Rectal smooth muscle tissue (tissue), 1 donor: Measurements from ENCODE around the gene KRT35.

Source experiments
- H3K27ac ChIP-seq: one replicate; pipeline ENCODE4 v1.7.0; 2013; ENCODE audit warnings: low read depth, low read length, inconsistent platforms
- H3K27me3 ChIP-seq: one replicate; pipeline ENCODE4 v1.7.0; 2013; ENCODE audit warnings: low read length; ENCODE audit not compliant: control insufficient read depth, insufficient read depth
- H3K36me3 ChIP-seq: one replicate; pipeline ENCODE4 v1.7.0; 2013; ENCODE audit warnings: low read length; ENCODE audit not compliant: control insufficient read depth, insufficient read depth
- H3K4me1 ChIP-seq: one replicate; pipeline ENCODE4 v1.7.0; 2013; ENCODE audit warnings: low read length; ENCODE audit not compliant: control insufficient read depth, insufficient read depth
- H3K4me3 ChIP-seq: one replicate; pipeline ENCODE4 v1.7.0; 2013; ENCODE audit warnings: low read length
- H3K9ac ChIP-seq: one replicate; pipeline ENCODE4 v1.7.0; 2013; ENCODE audit warnings: low read length

KRT35 gene

GRCh38 chr17:41453066-41453465 lies 27.9 kb downstream of the KRT35 start:
- Histone ChIP-seq H3K27ac (no peak overlapping the region), H3K4me1 (no peaks in the 10 kb centered on the region), H3K9ac (no peak overlapping the region), H3K27me3 (no peaks in the 10 kb centered on the region), H3K36me3 (no peaks in the 10 kb centered on the region), H3K4me3 (no peak overlapping the region)

GRCh38 chr17:41452281-41452680 lies 28.7 kb downstream of the KRT35 start:
- Histone ChIP-seq H3K9ac (no peak overlapping the region), H3K4me3 (no peak overlapping the region), H3K4me1 (no peaks in the 10 kb centered on the region), H3K27me3 (no peaks in the 10 kb centered on the region), H3K36me3 (no peaks in the 10 kb centered on the region), H3K27ac (no peak overlapping the region)

GRCh38 chr17:41451154-41451728 lies 29.7 kb downstream of the KRT35 start:
- Histone ChIP-seq H3K27me3 (no peaks in the 10 kb centered on the region), H3K36me3 (no peaks in the 10 kb centered on the region), H3K27ac (no peak overlapping the region), H3K4me3 (no peak overlapping the region), H3K4me1 (no peaks in the 10 kb centered on the region), H3K9ac (no peak overlapping the region)

GRCh38 chr17:41449008-41449407 lies 31.9 kb downstream of the KRT35 start:
- H3K4me1 ChIP-seq = no peaks in the 10 kb centered on the region
- H3K27ac ChIP-seq = no peak overlapping the region
- H3K9ac ChIP-seq = no peak overlapping the region
- H3K4me3 ChIP-seq = no peak overlapping the region
- H3K27me3 ChIP-seq = no peaks in the 10 kb centered on the region
- H3K36me3 ChIP-seq = no peaks in the 10 kb centered on the region

GRCh38 chr17:41448506-41448905 lies 32.4 kb downstream of the KRT35 start:
- no peak overlapping the region for H3K9ac ChIP-seq
- H3K4me3 ChIP-seq = no peak overlapping the region
- H3K36me3 ChIP-seq = no peaks in the 10 kb centered on the region
- no peaks in the 10 kb centered on the region for H3K4me1 ChIP-seq
- no peak overlapping the region for H3K27ac ChIP-seq
- no peaks in the 10 kb centered on the region for H3K27me3 ChIP-seq

- Histone ChIP-seq H3K27ac (no peak overlapping the region), H3K36me3 (no peaks in the 10 kb centered on the region)
Measured at GRCh38 chr17:41446806-41447205, 34.1 kb downstream of the KRT35 start.

GRCh38 chr17:41444640-41445039 lies 36.3 kb downstream of the KRT35 start:
- Histone ChIP-seq H3K27me3 (no peaks in the 10 kb centered on the region), H3K27ac (no peak overlapping the region), H3K4me3 (no peak overlapping the region), H3K36me3 (no peaks in the 10 kb centered on the region), H3K9ac (no peak overlapping the region), H3K4me1 (no peaks in the 10 kb centered on the region)

More at GRCh38 chr17:41446806-41447205, 34.1 kb downstream of the KRT35 start:
- no peaks in the 10 kb centered on the region for H3K27me3 ChIP-seq
- H3K9ac ChIP-seq = no peak overlapping the region
- H3K4me1 ChIP-seq = no peaks in the 10 kb centered on the region
- H3K4me3 ChIP-seq = no peak overlapping the region

GRCh38 chr17:41444186-41444585 lies 36.8 kb downstream of the KRT35 start:
- no peak overlapping the region for H3K27ac ChIP-seq
- no peak overlapping the region for H3K4me3 ChIP-seq
- H3K9ac ChIP-seq = no peak overlapping the region
- no peaks in the 10 kb centered on the region for H3K36me3 ChIP-seq
- no peaks in the 10 kb centered on the region for H3K27me3 ChIP-seq
- no peaks in the 10 kb centered on the region for H3K4me1 ChIP-seq

- no peak overlapping the region for H3K27ac ChIP-seq
- H3K36me3 ChIP-seq = no peaks in the 10 kb centered on the region
- no peaks in the 10 kb centered on the region for H3K27me3 ChIP-seq
- H3K9ac ChIP-seq = no peak overlapping the region
- no peaks in the 10 kb centered on the region for H3K4me1 ChIP-seq
- H3K4me3 ChIP-seq = no peak overlapping the region
Measured at GRCh38 chr17:41442739-41443138, 38.2 kb downstream of the KRT35 start.

- Histone ChIP-seq H3K27ac (no peak within 1 kb of the TSS), H3K9ac (no peak within 1 kb of the TSS), H3K4me3 (no peak within 1 kb of the TSS), H3K4me1 (no peaks in the 10 kb centered on the region), H3K36me3 (no peaks in the 10 kb centered on the region), H3K27me3 (no peaks in the 10 kb centered on the region)
Measured at GRCh38 chr17:41440531-41441033, 40.4 kb downstream of the KRT35 start, which contains the start of gene KRT38. Gene KRT38 (minus strand): TSS chr17:41440983. CDS start chr17:41440921, 62 bp downstream.

- no peak overlapping the region for H3K27ac ChIP-seq
- H3K4me3 ChIP-seq = no peak overlapping the region
- no peak overlapping the region for H3K9ac ChIP-seq
- no peaks in the 10 kb centered on the region for H3K4me1 ChIP-seq
- no peaks in the 10 kb centered on the region for H3K27me3 ChIP-seq
- H3K36me3 ChIP-seq = no peaks in the 10 kb centered on the region
Measured at GRCh38 chr17:41439375-41439774, 41.6 kb downstream of the KRT35 start.

- H3K4me1 ChIP-seq = no peaks in the 10 kb centered on the region
- H3K27ac ChIP-seq = no peak overlapping the region
- H3K36me3 ChIP-seq = no peaks in the 10 kb centered on the region
- H3K9ac ChIP-seq = no peak overlapping the region
- H3K27me3 ChIP-seq = no peaks in the 10 kb centered on the region
- no peak overlapping the region for H3K4me3 ChIP-seq
Measured at GRCh38 chr17:41437769-41438168, 43.2 kb downstream of the KRT35 start.

GRCh38 chr17:41437254-41437653 lies 43.7 kb downstream of the KRT35 start:
- Histone ChIP-seq H3K9ac (no peak overlapping the region), H3K4me1 (no peaks in the 10 kb centered on the region), H3K27me3 (no peaks in the 10 kb centered on the region), H3K36me3 (no peaks in the 10 kb centered on the region), H3K27ac (no peak overlapping the region), H3K4me3 (no peak overlapping the region)
